Ovary (tissue), 3 donors: ENCODE measurements around the gene SYCP2L.

Experiments
- EP300 ChIP-seq: sonication (generic); formaldehyde crosslinking; IDR thresholded peaks from one replicate; pipeline ENCODE4 v1.6.1; 2017; ENCODE audit warnings: antibody characterized with exemption
- POLR2A ChIP-seq: fragments of 450-650 bp; IDR thresholded peaks from one replicate; pipeline ENCODE4 v1.6.1; 2017; ENCODE audit warnings: antibody characterized with exemption, mild to moderate bottlenecking, moderate library complexity
- TF ChIP-seq, protein P1 (sequence below), 3 donors: fragments of 450-650 bp in 2 of 3; fragments of 200-600 bp in 1 of 3; IDR thresholded peaks; one replicate each; pipeline versions ENCODE4 v1.5.1 to v1.8.0; 2016 to 2022; ENCODE audit warnings: antibody characterized with exemption in 3 of 3, mild to moderate bottlenecking in 1 of 3
- donor health status: DM: no; HTN: no; CAD: no.

- TF ChIP-seq, protein P1, sequence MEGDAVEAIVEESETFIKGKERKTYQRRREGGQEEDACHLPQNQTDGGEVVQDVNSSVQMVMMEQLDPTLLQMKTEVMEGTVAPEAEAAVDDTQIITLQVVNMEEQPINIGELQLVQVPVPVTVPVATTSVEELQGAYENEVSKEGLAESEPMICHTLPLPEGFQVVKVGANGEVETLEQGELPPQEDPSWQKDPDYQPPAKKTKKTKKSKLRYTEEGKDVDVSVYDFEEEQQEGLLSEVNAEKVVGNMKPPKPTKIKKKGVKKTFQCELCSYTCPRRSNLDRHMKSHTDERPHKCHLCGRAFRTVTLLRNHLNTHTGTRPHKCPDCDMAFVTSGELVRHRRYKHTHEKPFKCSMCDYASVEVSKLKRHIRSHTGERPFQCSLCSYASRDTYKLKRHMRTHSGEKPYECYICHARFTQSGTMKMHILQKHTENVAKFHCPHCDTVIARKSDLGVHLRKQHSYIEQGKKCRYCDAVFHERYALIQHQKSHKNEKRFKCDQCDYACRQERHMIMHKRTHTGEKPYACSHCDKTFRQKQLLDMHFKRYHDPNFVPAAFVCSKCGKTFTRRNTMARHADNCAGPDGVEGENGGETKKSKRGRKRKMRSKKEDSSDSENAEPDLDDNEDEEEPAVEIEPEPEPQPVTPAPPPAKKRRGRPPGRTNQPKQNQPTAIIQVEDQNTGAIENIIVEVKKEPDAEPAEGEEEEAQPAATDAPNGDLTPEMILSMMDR (IDR thresholded peaks at IDR 0.05), result no peak
- TF ChIP-seq POLR2A (no peak), EP300 (no peak)
Measured at GRCh38 chr6:11011787-11012234, 125.0 kb downstream of the SYCP2L start.
